HK-2 (cell line): ENCODE data around the gene NGFR.

Source experiments
- DNase-seq: peaks from one replicate; pipeline ENCODE4 v3.0.0-alpha.2; 2018; ENCODE audit not compliant: unreplicated experiment

Gene NGFR

GRCh38 chr17:49515196-49515770 is 20.2 kb downstream of the NGFR start:
- DNase-seq = peak; percentile 86

- no peak for DNase-seq
These were observed 21.1 kb downstream of the NGFR start for GRCh38 chr17:49516180-49516579.

- DNase-seq = no peak
These were observed 23.4 kb downstream of the NGFR start for GRCh38 chr17:49518346-49519078.

GRCh38 chr17:49519781-49520180 is 24.7 kb downstream of the NGFR start:
- no peak for DNase-seq

GRCh38 chr17:49520386-49521087 is 25.4 kb downstream of the NGFR start:
- DNase-seq = no peak

GRCh38 chr17:49521088-49521450 is 26.0 kb downstream of the NGFR start:
- no peak for DNase-seq

GRCh38 chr17:49521471-49522356 is 26.6 kb downstream of the NGFR start:
- DNase-seq = no peak

- DNase-seq = no peak
These were observed 27.3 kb downstream of the NGFR start for GRCh38 chr17:49522357-49522890.

GRCh38 chr17:49523196-49523595 is 28.1 kb downstream of the NGFR start:
- no peak for DNase-seq

GRCh38 chr17:49523706-49524472 is 28.8 kb downstream of the NGFR start:
- peak; percentile 85 for DNase-seq

GRCh38 chr17:49524473-49525359 is 29.6 kb downstream of the NGFR start:
- no peak for DNase-seq

- DNase-seq = no peak
These were observed 31.0 kb downstream of the NGFR start for GRCh38 chr17:49525831-49526741.

- DNase-seq = no peak
These were observed 33.0 kb downstream of the NGFR start for GRCh38 chr17:49527927-49528651.

- no peak for DNase-seq
These were observed 33.9 kb downstream of the NGFR start for GRCh38 chr17:49528966-49529365.

- no peak for DNase-seq
These were observed 35.0 kb downstream of the NGFR start for GRCh38 chr17:49530118-49530517.

GRCh38 chr17:49543860-49544259 is 48.8 kb downstream of the NGFR start:
- no peak for DNase-seq

GRCh38 chr17:49545007-49545660 is 50.0 kb downstream of the NGFR start:
- no peak for DNase-seq
